Tibial nerve (tissue), 4 donors: Measurements from ENCODE around the gene MAGI2. TPM values are rescaled to one million over a fixed set of nuclear protein-coding genes. Genes with fewer than 3 reads are reported as not detected.
"Not testable (repeated sequence)": the region's sequence is repeated elsewhere in the genome, so short reads cannot be mapped to it uniquely, and the experiment has no call there.

ENCODE experiments used
- DNase-seq, 2 donors: peaks; one replicate each; pipeline ENCODE4 v3.0.0-alpha.2; 2019; ENCODE audit warnings: low spot score in 2 of 2
- H3K27ac ChIP-seq, 4 donors: fragments of 200-600 bp; sonication (generic) in 3 of 4; one replicate each; pipeline ENCODE4 v1.5.1; 2017 to 2019; ENCODE audit warnings: mild to moderate bottlenecking in 1 of 4
- H3K27me3 ChIP-seq, 2 donors: fragments of 200-600 bp; sonication (generic) in 1 of 2; one replicate each; pipeline versions ENCODE4 v1.5.1 to v1.6.0; 2017 to 2019
- H3K36me3 ChIP-seq, 3 donors: fragments of 200-600 bp; sonication (generic); one replicate each; pipeline ENCODE4 v1.5.1; 2018 to 2019
- H3K4me1 ChIP-seq, 4 donors: fragments of 200-600 bp; sonication (generic) in 3 of 4; one replicate each; pipeline ENCODE4 v1.5.1; 2017 to 2019
- H3K4me3 ChIP-seq, 4 donors: fragments of 200-600 bp; sonication (generic) in 3 of 4; one replicate each; pipeline ENCODE4 v1.5.1; 2017 to 2019; ENCODE audit warnings: mild to moderate bottlenecking in 1 of 4, moderate library complexity in 1 of 4
- H3K9me3 ChIP-seq, 4 donors: fragments of 200-600 bp; sonication (generic) in 3 of 4; one replicate each; pipeline ENCODE4 v1.5.1; 2017 to 2019
- EP300 ChIP-seq, 2 donors: sonication (generic); formaldehyde crosslinking; IDR thresholded peaks; one replicate each; pipeline ENCODE4 v1.6.1; 2017; ENCODE audit warnings: antibody characterized with exemption in 2 of 2, mild to moderate bottlenecking in 1 of 2
- POLR2A ChIP-seq, 2 donors: fragments of 450-650 bp; IDR thresholded peaks; one replicate each; pipeline ENCODE4 v1.6.1; 2017; ENCODE audit warnings: antibody characterized with exemption in 2 of 2, mild to moderate bottlenecking in 2 of 2, moderate library complexity in 2 of 2
- WGBS, 2 donors: methylation state at CpG; one replicate each; pipeline ENCODE4 v1.1.5; 2018; 5-methylcytosine and 5-hydroxymethylcytosine counted together
- total RNA-seq, 4 donors: library from RNA; depleted of rRNA; stranded (reverse); fragments of >200 nt; gene quantifications; one replicate each; pipeline ENCODE4 v1.1.0, GENCODE V29; 2016
- TF ChIP-seq, protein P1 (sequence below), 5 experiments: fragments of 200-600 bp in 3 of 5; fragments of 450-650 bp in 2 of 5; sonication (generic) in 3 of 5; IDR thresholded peaks; one replicate each; pipeline ENCODE4 v1.5.1; 2016 to 2019; ENCODE audit warnings: antibody characterized with exemption in 5 of 5, mild to moderate bottlenecking in 3 of 5, moderate library complexity in 2 of 5

The MAGI2 gene
- total RNA-seq, 4 donors from 2014 or later = 33.6 to 58.2 (median 55.6) TPM

DNA sequence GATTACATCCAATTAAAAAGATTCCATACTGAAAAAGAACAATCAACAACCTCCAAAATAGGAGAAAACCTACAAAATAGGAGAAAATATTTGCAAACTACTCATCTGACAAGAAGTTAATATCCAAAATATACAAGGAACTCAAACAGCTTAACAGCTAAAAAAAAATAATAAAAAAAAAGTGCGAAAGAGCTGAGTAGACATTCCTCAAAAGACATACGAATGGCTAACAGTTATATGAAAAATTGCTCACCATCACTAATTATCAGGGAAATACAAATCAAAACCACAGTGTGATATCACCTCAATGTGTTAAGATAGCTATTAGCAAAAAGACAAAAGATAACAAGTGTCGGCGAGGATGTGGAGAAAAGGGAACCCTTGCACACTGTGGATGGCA is 1204.6 kb downstream of the MAGI2 start:
- H3K27ac ChIP-seq = no peak overlapping the region
- H3K36me3 ChIP-seq = no peaks in the 10 kb centered on the region
- no peak overlapping the region for H3K4me3 ChIP-seq
- WGBS, 2 donors = 93 to 96% methylated on average over 4 of the region's 4 CpGs
- H3K9me3 ChIP-seq = peaks cover 0 to 27% (median 7%) of the 10 kb centered on the region in 4 donors
- H3K27me3 ChIP-seq = no peaks in the 10 kb centered on the region
- TF ChIP-seq EP300 (IDR thresholded peaks at IDR 0.05) (no peak), POLR2A (IDR thresholded peaks at IDR 0.05) (no peak)
- TF ChIP-seq, protein P1, sequence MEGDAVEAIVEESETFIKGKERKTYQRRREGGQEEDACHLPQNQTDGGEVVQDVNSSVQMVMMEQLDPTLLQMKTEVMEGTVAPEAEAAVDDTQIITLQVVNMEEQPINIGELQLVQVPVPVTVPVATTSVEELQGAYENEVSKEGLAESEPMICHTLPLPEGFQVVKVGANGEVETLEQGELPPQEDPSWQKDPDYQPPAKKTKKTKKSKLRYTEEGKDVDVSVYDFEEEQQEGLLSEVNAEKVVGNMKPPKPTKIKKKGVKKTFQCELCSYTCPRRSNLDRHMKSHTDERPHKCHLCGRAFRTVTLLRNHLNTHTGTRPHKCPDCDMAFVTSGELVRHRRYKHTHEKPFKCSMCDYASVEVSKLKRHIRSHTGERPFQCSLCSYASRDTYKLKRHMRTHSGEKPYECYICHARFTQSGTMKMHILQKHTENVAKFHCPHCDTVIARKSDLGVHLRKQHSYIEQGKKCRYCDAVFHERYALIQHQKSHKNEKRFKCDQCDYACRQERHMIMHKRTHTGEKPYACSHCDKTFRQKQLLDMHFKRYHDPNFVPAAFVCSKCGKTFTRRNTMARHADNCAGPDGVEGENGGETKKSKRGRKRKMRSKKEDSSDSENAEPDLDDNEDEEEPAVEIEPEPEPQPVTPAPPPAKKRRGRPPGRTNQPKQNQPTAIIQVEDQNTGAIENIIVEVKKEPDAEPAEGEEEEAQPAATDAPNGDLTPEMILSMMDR (IDR thresholded peaks at IDR 0.05) = no peak
- no peak for DNase-seq
- no peaks in the 10 kb centered on the region for H3K4me1 ChIP-seq

GRCh38 chr7:78247910-78248689 is 1205.4 kb downstream of the MAGI2 start:
- Histone ChIP-seq H3K4me3 (no peak overlapping the region), H3K36me3 (no peaks in the 10 kb centered on the region)
- TF ChIP-seq EP300 (IDR thresholded peaks at IDR 0.05) (no peak), POLR2A (IDR thresholded peaks at IDR 0.05) (no peak)
- TF ChIP-seq, protein P1 (IDR thresholded peaks at IDR 0.05) = no peak

GRCh38 chr7:78240179-78240578 is 1213.3 kb downstream of the MAGI2 start:
- H3K27ac ChIP-seq, DNase-seq, H3K4me1 ChIP-seq, H3K27me3 ChIP-seq, H3K4me3 ChIP-seq, H3K36me3 ChIP-seq: not testable (repeated sequence)
- peaks cover 0 to 11% (median 0%) of the 10 kb centered on the region in 4 donors for H3K9me3 ChIP-seq
- 88 to 94% methylated on average over 1 of the region's 1 CpG for WGBS, 2 donors

More at GRCh38 chr7:78247910-78248689, 1205.4 kb downstream of the MAGI2 start:
- peaks cover 0 to 27% (median 7%) of the 10 kb centered on the region in 4 donors for H3K9me3 ChIP-seq
- H3K4me1 ChIP-seq = no peaks in the 10 kb centered on the region
- no peak overlapping the region for H3K27ac ChIP-seq
- no peaks in the 10 kb centered on the region for H3K27me3 ChIP-seq
- DNase-seq = no peak

DNA sequence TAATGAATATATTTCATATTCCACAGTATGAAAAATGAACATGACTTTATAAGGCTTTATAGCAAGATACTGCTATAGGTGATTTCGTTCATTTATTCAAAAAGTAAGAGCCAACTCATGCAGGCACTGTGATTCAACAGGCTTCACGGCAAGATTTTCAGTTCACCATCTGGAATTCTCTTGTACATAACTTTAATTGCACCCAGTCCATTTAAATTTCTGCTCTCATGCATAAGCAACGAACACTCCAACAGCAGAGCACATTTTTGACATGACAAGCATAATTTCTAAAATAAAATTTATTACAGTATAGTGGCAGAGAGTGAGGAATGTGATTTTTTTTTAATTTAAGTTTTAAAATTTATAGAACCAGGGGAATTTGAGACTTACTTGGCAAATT is 1218.8 kb downstream of the MAGI2 start:
- peaks cover 0 to 6% (median 0%) of the 10 kb centered on the region in 4 donors for H3K9me3 ChIP-seq
- H3K27ac ChIP-seq = no peak overlapping the region
- WGBS, 2 donors = 59 to 62% methylated on average over 3 of the region's 3 CpGs
- DNase-seq = no peak
- TF ChIP-seq, protein P1 (IDR thresholded peaks at IDR 0.05) = no peak
- H3K4me3 ChIP-seq = no peak overlapping the region
- no peaks in the 10 kb centered on the region for H3K36me3 ChIP-seq
- no peaks in the 10 kb centered on the region for H3K4me1 ChIP-seq
- H3K27me3 ChIP-seq = no peaks in the 10 kb centered on the region

GRCh38 chr7:78232806-78233205 is 1220.7 kb downstream of the MAGI2 start:
- no peaks in the 10 kb centered on the region for H3K36me3 ChIP-seq

More at GRCh38 chr7:78232806-78233205, 1220.7 kb downstream of the MAGI2 start:
- Histone ChIP-seq H3K4me1 (no peaks in the 10 kb centered on the region), H3K4me3 (no peak overlapping the region), H3K27me3 (no peaks in the 10 kb centered on the region), H3K9me3 (peaks cover 0 to 6% (median 0%) of the 10 kb centered on the region in 4 donors), H3K27ac (no peak overlapping the region)
- DNase-seq = no peak
- TF ChIP-seq EP300 (IDR thresholded peaks at IDR 0.05) = no peak
- TF ChIP-seq, protein P1 (IDR thresholded peaks at IDR 0.05) = no peak
- TF ChIP-seq POLR2A (IDR thresholded peaks at IDR 0.05) = no peak
- WGBS, 2 donors = 84 to 92% methylated on average over 1 of the region's 1 CpG
